Stimulated activated CD4-positive, alpha-beta T cell treated with anti-CD3 and anti-CD28 coated beads, TNF-alpha, amount 100 ng/mL, for 48 hours (primary cell): Measurements from ENCODE around the gene COL6A5.
"Not testable (repeated sequence)": the region's sequence is repeated elsewhere in the genome, so short reads cannot be mapped to it uniquely, and the experiment has no call there.

ENCODE experiments used
- DNase-seq, 3 donors: peaks; one replicate each; pipeline ENCODE4 v3.0.0-alpha.2; 2020; ENCODE audit warnings: low read depth in 3 of 3

Gene COL6A5

DNA sequence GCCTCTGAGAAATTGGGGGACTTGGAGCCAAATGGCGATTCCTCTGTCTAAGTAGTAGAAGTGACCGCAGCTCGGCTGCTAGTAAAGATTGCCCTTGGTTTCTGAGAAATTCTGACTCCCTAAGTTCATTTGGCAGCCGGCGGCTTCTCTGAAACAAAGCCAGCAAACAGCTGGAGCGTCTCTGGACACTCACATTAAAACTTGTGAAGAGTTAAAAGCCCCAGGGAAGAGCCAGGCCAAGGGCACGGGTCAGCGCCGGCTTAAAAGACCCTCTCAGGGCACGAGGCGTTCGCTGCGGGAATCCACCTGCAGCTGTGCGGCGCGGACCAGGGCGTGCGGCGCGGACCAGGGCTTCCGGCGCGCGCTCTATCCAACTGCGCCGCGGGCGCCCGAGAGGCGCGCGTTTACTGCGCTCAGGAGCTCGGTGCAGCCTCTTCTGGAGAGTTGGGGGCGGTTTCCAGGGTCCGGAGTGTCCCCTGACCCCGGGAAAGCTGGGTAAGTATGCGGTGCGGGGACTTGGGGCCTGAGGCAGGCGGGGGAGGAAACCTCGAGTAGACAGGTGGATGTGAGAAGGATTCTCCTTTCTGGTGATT is at the start of gene COL6A5:
TSS of gene COL6A5 (plus strand) at position 186 of the 593 bp plus-strand sequence. CDS start 27,967 bp downstream, outside the sequence.
- no peak for DNase-seq

DNA sequence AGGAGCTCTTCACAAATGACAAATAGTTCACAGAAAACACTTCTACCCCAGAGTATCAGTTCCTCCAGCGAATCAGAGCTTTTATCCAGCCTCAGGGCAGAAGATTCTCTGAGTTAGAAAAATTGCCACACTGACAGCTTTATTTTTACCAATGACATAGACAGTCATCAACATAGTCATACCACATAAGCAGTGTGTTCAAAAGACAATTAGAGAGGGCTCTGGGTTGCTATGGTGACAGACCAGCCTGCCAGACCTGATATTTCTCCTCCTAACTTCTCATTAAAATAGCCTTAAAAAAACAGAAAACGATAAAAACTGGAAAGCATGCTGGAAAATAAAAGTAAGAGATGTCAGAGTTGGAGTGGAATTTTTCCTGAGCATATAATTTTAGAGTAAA is 45.9 kb upstream of the COL6A5 start:
- DNase-seq, result no peak

DNA sequence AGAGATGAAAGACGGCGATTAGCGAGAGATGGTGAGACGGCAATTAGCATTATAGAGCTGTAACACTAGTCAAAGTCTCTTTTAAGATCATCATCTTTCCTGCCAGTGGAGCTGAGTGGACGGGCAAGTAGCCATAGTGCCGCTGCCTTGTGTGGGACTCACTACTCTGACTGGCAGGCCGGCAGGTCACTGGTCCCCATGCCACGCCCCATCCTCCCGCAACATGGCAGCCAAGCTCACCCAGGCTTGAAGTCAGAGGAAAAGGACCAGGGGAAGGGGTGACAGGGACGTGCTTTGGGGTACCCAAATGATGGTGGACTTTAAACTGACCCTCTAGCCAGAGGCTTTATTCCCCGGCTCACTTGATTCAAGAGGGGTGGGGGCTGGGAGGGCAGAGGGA is 44.6 kb upstream of the COL6A5 start:
- no peak for DNase-seq

GRCh38 chr3:130310109-130310508 is 35.4 kb upstream of the COL6A5 start:
- DNase-seq, result no peak

DNA sequence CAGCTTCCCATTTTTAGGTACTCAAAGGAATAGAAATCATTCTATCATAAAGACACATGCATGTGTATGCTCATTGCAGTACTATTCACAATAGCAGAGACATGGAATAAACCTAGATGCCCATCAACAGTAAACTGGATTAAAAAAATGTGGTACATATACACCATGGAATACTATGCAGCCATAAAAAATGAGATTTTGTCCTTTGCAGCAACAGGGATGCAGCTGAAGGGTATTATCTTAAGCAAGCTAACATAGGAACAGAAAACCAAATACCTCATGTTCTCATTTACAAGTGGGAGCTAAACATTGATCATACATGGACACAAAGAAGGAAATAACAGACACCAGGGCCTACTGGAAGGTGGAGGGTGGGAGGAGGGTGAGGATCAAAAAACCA is 33.1 kb upstream of the COL6A5 start:
- no peak for DNase-seq

DNA sequence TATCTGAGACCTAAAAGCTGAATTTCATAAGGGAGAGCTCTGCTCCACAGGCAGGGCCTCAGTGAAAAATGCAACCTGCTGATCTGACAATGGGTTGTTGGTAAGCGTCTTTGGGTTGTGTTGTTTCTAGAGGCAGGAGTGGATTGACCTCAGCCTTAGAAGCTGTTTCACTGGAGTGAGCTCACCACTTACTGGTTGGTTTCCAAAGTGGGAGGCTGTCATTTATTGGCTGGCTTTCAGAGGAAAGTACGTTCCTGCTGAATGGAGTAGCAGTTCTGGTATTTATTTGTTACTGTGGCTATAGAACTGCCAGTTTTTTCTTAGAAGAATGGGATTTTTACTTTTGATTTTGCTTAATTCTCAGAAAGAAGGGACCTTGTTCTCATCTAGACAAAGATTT is 29.3 kb upstream of the COL6A5 start:
- DNase-seq, result no peak

- DNase-seq, result no peak
Measured at GRCh38 chr3:130323503-130323902, 22.0 kb upstream of the COL6A5 start.

DNA sequence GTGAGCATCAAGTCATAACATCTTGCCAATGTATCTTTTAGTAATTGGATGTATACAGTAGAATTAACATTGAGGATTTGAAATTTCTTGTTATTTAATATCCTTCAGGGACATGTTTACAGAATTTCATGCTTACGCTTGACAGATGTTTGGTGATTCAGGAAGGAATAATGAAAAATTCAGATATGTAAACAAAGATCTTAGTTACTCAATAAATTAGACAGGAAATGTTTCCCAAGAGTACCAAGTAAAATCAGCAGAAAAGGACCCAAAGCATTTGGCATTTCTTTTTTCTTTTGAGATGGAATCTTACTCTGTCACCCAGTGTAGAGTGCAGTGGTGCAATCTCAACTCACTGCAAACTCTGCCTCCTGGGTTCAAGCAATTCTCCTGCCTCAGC is 4.7 kb upstream of the COL6A5 start:
- DNase-seq, result no peak

DNA sequence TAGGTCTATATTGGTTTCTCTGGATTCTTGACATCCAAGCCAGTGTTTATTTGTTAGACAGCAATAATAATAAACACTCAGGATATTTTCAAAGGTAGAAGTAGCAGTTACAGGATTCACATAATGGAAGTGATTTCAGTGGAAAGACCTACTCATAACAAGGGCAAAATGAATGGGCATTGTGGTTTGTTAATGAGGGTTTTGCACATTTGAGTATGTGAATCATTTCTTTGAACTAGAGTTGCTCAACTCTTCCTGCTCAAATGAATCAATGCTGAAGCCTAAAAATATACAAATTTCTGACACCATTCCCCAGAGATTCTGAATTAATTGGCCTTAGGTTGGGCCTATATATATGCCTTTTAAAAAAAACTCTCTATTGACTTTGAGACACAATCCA is 4.1 kb upstream of the COL6A5 start:
- no peak for DNase-seq

DNA sequence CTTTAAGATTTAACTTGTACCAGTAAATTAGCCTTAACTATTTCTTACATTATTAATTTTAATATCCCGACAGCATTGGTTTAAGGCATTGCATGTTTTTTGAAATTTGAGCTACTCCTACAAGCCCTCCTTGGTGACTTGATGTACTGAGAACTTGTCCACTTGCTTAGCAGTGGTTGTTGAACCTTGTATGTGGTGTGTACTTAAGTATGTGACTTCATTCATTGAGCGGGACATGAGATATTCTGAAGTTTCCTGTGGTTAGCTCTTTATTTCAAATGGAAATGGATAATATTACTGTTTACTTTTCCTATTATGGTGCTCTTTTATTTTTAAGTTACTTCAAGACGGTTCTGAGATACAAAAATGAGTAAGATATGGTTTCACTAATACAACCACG is 3.6 kb upstream of the COL6A5 start:
- DNase-seq, result no peak

DNA sequence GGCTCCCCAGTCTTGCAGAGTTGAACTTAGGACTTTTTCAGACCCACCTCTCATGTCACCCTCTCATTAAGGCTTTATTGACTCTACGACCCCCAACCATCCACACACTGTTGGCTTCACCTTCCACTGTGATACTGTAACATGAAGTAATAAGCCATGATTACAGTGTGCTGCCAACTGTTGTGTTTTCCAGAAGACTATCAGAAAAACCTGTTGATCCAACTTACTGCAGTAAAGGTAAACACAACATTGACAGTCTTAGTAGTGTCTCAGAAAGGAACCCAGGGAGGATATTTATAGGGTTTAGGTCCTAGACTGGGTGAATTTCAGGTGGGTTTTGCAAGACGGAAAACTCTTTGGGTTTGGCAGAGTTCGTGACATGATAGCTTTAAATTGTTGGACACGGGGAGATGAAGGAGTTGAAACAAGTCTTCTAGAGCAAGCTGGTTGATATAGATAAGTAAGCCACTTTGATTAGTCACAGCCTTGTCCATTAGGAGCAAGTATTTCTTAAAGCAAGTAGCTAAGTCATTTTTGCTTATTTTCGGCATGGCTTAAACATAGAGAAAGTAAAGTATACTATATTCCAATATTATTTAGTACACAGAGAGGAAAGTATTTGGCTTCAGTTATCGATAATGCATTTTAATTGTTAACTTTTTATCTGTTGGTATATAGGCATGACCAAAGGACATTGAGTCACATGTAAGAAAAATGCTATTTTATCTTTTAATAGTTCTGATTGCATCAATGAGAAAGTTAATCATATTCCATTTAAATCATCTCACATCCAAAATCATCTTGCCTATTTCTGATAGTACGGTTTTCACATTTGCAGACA is 2.4 kb upstream of the COL6A5 start:
- no peak for DNase-seq

GRCh38 chr3:130348258-130348657 is 2.8 kb downstream of the COL6A5 start:
- DNase-seq, result not testable (repeated sequence)

- no peak for DNase-seq
Measured at GRCh38 chr3:130354430-130354829, 9.0 kb downstream of the COL6A5 start.

DNA sequence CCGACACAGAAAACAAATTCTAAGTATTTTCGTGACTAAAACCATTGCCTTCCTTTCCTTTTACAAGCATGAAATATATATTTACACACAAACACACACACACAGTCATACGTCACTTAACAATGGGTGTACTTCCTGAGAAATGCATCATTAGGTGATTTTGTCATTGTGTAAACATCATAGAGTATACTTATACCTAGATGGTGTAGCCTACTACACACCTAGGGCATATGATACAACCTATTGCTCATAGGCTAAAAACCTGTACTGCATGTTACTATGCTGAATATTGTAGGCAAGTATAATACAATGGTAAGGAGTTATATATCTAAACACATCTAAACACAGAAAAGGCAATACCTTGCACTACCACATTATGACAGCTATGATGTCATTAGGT is 28.6 kb downstream of the COL6A5 start:
- DNase-seq, result no peak

DNA sequence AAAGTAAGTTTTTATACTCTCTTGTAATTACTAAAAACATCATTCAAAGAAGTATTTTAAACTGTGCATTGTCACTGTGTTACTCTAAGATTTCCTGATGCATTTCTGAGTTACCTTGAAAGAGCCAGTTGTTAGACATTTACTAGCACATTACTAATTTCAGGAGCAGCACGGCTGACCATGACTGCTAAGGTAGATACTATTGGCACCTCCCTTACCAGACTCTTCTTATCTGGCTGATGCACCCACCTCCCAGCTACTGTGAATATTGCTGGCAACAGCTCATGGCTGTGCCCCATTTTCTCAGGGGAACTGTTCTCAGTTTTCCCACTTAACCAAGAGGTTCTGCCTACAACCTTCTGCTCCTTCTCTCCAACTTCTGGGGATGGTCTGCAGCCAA is 29.4 kb downstream of the COL6A5 start:
- no peak for DNase-seq

DNA sequence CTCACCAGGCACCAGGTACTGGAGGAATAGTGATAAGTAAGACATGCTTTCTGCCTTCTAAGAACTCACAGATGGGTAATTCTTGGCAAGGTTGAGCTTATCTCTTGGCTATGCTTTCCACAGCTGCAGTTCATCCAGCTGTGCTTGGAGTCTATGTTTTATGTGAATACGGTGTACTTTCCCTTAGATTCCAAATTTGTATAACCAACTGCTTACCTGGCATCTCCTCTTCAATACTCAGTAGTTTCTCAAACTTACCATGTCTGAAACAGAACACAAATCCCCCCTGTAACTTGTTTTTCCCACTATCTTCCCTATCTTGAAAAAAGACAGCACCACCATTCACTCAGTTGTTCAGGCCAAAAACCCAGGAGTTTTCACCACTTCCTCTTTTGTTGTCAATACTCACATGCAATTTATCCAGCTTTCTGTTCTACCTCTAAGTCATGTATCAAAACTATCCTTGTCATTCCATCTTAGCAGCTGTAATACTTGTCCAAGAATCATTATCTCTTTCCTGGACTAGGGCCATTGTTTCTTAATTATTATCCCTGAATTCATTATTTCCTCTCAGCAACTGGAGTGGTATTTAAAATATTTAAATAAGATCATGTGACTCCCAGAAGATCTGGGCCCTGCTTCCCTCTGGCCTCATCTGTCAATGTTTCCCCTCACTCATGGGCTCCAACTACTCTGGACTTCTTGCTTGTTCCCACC is 32.6 kb downstream of the COL6A5 start:
- DNase-seq, result no peak

DNA sequence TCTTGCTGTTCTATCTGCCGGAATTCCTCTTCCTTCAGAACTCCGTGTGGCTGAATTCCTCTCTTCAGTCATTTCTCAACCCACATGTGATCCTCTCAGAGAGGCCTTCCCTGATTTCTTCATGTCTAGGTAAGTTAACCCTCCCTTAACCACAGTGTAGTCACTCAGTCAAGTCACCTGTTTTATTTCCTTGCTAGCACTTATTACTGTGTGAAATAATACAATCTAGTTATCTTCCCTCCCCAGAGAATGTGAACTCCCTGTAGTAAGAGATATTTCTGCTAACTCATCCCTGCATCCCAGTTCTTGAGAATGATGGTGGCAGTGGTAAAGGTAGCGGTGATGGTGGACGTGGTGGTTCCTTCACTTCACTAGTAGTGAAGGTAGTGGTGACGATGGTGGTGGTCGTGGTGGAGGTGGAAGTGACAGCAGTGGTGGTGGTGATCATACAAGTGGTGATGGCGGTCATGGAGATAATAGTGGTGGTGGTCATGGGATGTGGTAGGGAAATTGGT is 33.3 kb downstream of the COL6A5 start:
- no peak for DNase-seq

DNA sequence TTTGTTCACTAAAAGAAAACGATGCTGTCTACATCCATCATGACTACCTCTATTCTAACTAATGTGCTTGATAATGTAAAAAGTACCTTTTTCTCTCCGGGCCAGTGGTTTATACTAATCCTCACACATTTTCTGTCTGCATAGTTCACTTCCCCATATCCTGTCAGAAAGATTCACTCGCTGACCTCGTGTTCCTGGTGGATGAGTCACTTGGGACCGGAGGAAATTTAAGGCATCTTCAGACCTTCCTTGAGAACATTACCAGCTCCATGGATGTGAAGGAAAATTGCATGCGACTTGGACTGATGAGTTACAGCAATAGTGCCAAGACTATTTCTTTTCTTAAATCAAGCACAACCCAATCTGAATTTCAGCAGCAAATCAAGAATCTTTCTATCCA is 33.8 kb downstream of the COL6A5 start:
- DNase-seq, result no peak

GRCh38 chr3:130380398-130380797 is 34.9 kb downstream of the COL6A5 start:
- DNase-seq, result no peak

- no peak for DNase-seq
Measured at GRCh38 chr3:130383424-130383823, 38.0 kb downstream of the COL6A5 start.

GRCh38 chr3:130384476-130385025 is 39.1 kb downstream of the COL6A5 start:
- DNase-seq, result no peak

- no peak for DNase-seq
Measured at GRCh38 chr3:130386604-130387263, 41.3 kb downstream of the COL6A5 start.
